A549 (cell line): ENCODE results near the gene HBG1. TPM values are rescaled to one million over a fixed set of nuclear protein-coding genes. Genes with fewer than 3 reads are reported as not detected.

Experiments
- ATAC-seq, 2 experiments: fragments of 200-7000 bp in 1 of 2; fragments of >200 bp in 1 of 2; cut with Nextera tagmentation in 1 of 2; cut with Tn5 transposase in 1 of 2; 3 replicates each; pipeline versions ENCODE4 v1.8.0 to v1.9.1; 2018 to 2020; ENCODE audit warnings: mild to moderate bottlenecking in 1 of 2, moderate library complexity in 1 of 2
- CTCF ChIA-PET: fragments of 300-600 bp; sonication (Branson Sonifier 250); formaldehyde crosslinking; extraction: SDS; loops from one replicate; lab custom pipeline; 2021; ENCODE audit warnings: antibody characterized with exemption, inconsistent platforms; lab: Yijun Ruan, JAX
- POLR2A ChIA-PET: fragments of 350-600 bp; formaldehyde crosslinking; extraction: SDS; loops from one replicate; lab custom pipeline; 2021; ENCODE audit warnings: antibody characterized with exemption, inconsistent platforms; lab: Yijun Ruan, JAX
- DNase-seq, 2 experiments: peaks; one replicate each; pipeline versions ENCODE4 v3.0.0 to v3.0.0-alpha.2; 2011 to 2016; ENCODE audit warnings: low read depth in 1 of 2, low spot score in 1 of 2
- FAIRE-seq: peaks from 2 replicates; lab custom pipeline; 2011; peaks lifted over from hg19 to GRCh38; lab: Jason Lieb, UNC
- H3K27ac ChIP-seq, 2 experiments: fragments of >200 bp; sonication (Bioruptor Twin); formaldehyde crosslinking; 3 replicates each; pipeline ENCODE4 v1.5.1; 2016 to 2017
- H3K4me1 ChIP-seq: fragments of >200 bp; sonication (Bioruptor Twin); formaldehyde crosslinking; 3 replicates; pipeline ENCODE4 v1.6.1; 2016
- H3K4me2 ChIP-seq: fragments of >200 bp; sonication (Bioruptor Twin); formaldehyde crosslinking; 3 replicates; pipeline ENCODE4 v1.6.1; 2016
- H3K4me3 ChIP-seq: fragments of >200 bp; sonication (Bioruptor Twin); formaldehyde crosslinking; 3 replicates; pipeline ENCODE4 v1.5.1; 2016
- H3K9me3 ChIP-seq: fragments of >200 bp; sonication (Bioruptor Twin); formaldehyde crosslinking; 3 replicates; pipeline ENCODE4 v1.6.1; 2016
- BHLHE40 ChIP-seq: IDR thresholded peaks from 2 replicates; pipeline ENCODE4 v1.6.1; 2012; ENCODE audit warnings: low read depth, low read length, inconsistent platforms
- EHMT2 ChIP-seq: fragments of 200-600 bp; sonication (generic); IDR thresholded peaks from 2 replicates; pipeline ENCODE4 v1.6.1; 2016; ENCODE audit warnings: antibody characterized with exemption, low read depth, mild to moderate bottlenecking, moderate library complexity
- ESRRA ChIP-seq: fragments of 150-350 bp; IDR thresholded peaks from 2 replicates; pipeline ENCODE4 v1.6.1; 2014; ENCODE audit warnings: mild to moderate bottlenecking, low read length, borderline replicate concordance
- FOXS1 ChIP-seq: fragments of 250-450 bp; sonication (Bioruptor Pico); IDR thresholded peaks from 2 replicates; pipeline ENCODE4 v1.5.0; 2020; ENCODE audit warnings: mild to moderate bottlenecking, moderate library complexity
- GATA3 ChIP-seq: IDR thresholded peaks from 2 replicates; pipeline ENCODE4 v1.6.1; 2012; ENCODE audit warnings: borderline replicate concordance
- HOXA7 ChIP-seq: fragments of 250-450 bp; sonication (Bioruptor Pico); IDR thresholded peaks from 2 replicates; pipeline ENCODE4 v1.5.0; 2020; ENCODE audit warnings: mild to moderate bottlenecking, moderate library complexity
- HOXB13 ChIP-seq: fragments of 250-450 bp; sonication (Bioruptor Pico); IDR thresholded peaks from 2 replicates; pipeline ENCODE4 v1.5.0; 2020; ENCODE audit warnings: low read depth, mild to moderate bottlenecking, moderate library complexity
- MYC ChIP-seq: IDR thresholded peaks from 2 replicates; pipeline ENCODE4 v1.6.1; 2012; ENCODE audit warnings: mild to moderate bottlenecking, inconsistent platforms, low read length, improper control_type of control experiment, borderline replicate concordance
- NFE2L2 ChIP-seq: fragments of 150-350 bp; conservative IDR thresholded peaks from 2 replicates; pipeline ENCODE4 v1.6.1; 2014; ENCODE audit warnings: low read length
- NPAS2 ChIP-seq: fragments of 250-450 bp; sonication (Bioruptor Pico); IDR thresholded peaks from 2 replicates; pipeline ENCODE4 v1.8.0; 2022; ENCODE audit warnings: mild to moderate bottlenecking, moderate library complexity, borderline replicate concordance
- RNF2 ChIP-seq: fragments of 200-600 bp; sonication (generic); IDR thresholded peaks from 2 replicates; pipeline ENCODE4 v1.6.1; 2016; ENCODE audit warnings: low read depth, mild to moderate bottlenecking, antibody characterized with exemption, moderate library complexity, borderline replicate concordance
- SMC3 ChIP-seq: fragments of >200 bp; sonication (Bioruptor Twin); formaldehyde crosslinking; IDR thresholded peaks from 3 replicates; pipeline ENCODE4 v1.6.1; 2018; ENCODE audit warnings: inconsistent platforms
- SREBF2 ChIP-seq: fragments of 450-650 bp; IDR thresholded peaks from 2 replicates; pipeline ENCODE4 v1.6.1; 2014; ENCODE audit warnings: mild to moderate bottlenecking, moderate library complexity
- TFCP2L1 ChIP-seq: fragments of 250-450 bp; sonication (Bioruptor Pico); IDR thresholded peaks from 2 replicates; pipeline ENCODE4 v1.5.0; 2021; ENCODE audit warnings: mild to moderate bottlenecking
- ZNF302 ChIP-seq: fragments of 250-450 bp; sonication (Bioruptor Pico); IDR thresholded peaks from 2 replicates; pipeline ENCODE4 v1.9.0; 2021; ENCODE audit warnings: inconsistent platforms, mild to moderate bottlenecking, moderate library complexity
- WGBS: methylation state at CpG from one replicate; pipeline ENCODE4 v1.1.6; 2017; ENCODE audit errors: missing lambda C conversion rate; 5-methylcytosine and 5-hydroxymethylcytosine counted together
- polyA plus RNA-seq, 4 experiments: library from polyadenylated mRNA; depleted of rRNA in 3 of 4; stranded (reverse); fragments of >200 nt; fragmentation: RNase III in 1 of 4; extraction: RNeasy Plus Mini Kit Qiagen cat#74134 plus additional on column Dnase treatment in 1 of 4; gene quantifications; 2 replicates in 3 of 4; 3 replicates in 1 of 4; pipeline ENCODE4 v1.2.3, GENCODE V29; 2011 to 2017
- TF ChIP-seq, protein P1 (sequence below): fragments of >200 bp; sonication (Bioruptor Twin); formaldehyde crosslinking; IDR thresholded peaks from 3 replicates; pipeline ENCODE4 v1.5.1; 2016
- TF ChIP-seq, protein P2 (sequence below): fragments of 250-450 bp; sonication (Bioruptor Pico); IDR thresholded peaks from 2 replicates; pipeline ENCODE4 v1.5.0; 2021; ENCODE audit warnings: mild to moderate bottlenecking, moderate library complexity, borderline replicate concordance
- TF ChIP-seq, protein P3 (sequence below): fragments of 250-450 bp; sonication (Bioruptor Pico); IDR thresholded peaks from 2 replicates; pipeline ENCODE4 v1.5.0; 2020; ENCODE audit warnings: low read depth, mild to moderate bottlenecking, moderate library complexity
- TF ChIP-seq, protein P4 (sequence below): IDR thresholded peaks from 2 replicates; pipeline ENCODE4 v1.6.1; 2012
- TF ChIP-seq, protein P5 (sequence below): fragments of 450-650 bp; IDR thresholded peaks from 2 replicates; pipeline ENCODE4 v1.6.1; 2014; ENCODE audit warnings: antibody characterized with exemption
- TF ChIP-seq, protein P6 (sequence below): IDR thresholded peaks from 2 replicates; pipeline ENCODE4 v1.6.1; 2012
- TF ChIP-seq, protein P7 (sequence below): fragments of 150-350 bp; IDR thresholded peaks from 2 replicates; pipeline ENCODE4 v1.6.1; 2014; ENCODE audit warnings: low read depth, mild to moderate bottlenecking, low read length

Gene HBG1
- polyA plus RNA-seq, 2 of the 4 experiments (the other 2 are of a cell fraction) = not detected

DNA sequence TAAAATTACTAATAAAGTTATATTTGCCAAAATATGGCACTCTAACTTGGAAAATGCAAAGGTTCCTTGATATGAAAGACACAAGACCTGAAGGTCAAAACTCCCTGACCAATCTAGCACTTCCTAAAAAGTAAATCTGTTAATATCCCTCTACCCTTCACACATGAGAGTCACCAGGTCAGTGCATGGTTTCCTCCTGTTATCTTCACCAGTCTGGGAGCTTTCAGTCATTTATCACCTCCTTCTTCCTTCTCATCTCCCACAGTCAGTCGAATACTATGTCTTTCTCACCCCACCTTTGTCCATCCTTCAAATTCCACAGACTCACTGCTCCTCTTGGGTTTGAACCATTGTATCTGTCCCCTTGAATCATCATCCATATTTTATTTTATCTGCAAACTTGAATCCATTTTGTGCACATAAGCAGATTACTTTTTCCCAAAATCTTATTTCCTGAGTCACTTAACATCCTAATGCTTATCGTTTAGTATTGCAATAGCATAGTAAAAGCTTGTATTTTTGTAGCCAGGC lies 17.4 kb upstream of the HBG1 start (continued):
- TF ChIP-seq, protein P1, sequence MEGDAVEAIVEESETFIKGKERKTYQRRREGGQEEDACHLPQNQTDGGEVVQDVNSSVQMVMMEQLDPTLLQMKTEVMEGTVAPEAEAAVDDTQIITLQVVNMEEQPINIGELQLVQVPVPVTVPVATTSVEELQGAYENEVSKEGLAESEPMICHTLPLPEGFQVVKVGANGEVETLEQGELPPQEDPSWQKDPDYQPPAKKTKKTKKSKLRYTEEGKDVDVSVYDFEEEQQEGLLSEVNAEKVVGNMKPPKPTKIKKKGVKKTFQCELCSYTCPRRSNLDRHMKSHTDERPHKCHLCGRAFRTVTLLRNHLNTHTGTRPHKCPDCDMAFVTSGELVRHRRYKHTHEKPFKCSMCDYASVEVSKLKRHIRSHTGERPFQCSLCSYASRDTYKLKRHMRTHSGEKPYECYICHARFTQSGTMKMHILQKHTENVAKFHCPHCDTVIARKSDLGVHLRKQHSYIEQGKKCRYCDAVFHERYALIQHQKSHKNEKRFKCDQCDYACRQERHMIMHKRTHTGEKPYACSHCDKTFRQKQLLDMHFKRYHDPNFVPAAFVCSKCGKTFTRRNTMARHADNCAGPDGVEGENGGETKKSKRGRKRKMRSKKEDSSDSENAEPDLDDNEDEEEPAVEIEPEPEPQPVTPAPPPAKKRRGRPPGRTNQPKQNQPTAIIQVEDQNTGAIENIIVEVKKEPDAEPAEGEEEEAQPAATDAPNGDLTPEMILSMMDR = no peak
- no peak for TF ChIP-seq HOXA7 (CRISPR knock-in tag)
- TF ChIP-seq RNF2 = no peak
- TF ChIP-seq NPAS2 (CRISPR knock-in tag) = no peak

DNA sequence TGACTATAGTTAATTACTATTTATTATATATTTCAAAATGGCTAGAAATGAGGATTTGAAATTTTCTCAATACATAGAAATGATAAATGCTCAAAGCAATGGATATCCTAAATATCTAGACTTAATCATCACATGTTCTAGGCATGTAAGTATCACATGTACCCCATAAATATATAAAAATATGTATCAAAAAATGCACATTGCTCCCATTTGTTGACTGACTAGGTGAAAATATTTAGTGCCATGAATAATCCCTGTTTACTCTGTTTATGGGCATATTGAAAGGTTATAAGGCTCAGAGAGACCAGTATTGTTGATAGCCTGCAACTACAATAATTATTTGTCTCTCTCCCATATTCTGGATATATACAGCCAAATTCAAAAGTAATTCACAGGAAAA lies 17.0 kb upstream of the HBG1 start:
- ChIA-PET POLR2A (no interaction called here), CTCF (no interaction called here)
- FAIRE-seq (no peak), ATAC-seq (no peak), DNase-seq (no peak)
- H3K4me1 ChIP-seq = no peaks in the 10 kb centered on the region
- no peak overlapping the region for H3K27ac ChIP-seq
- no peak overlapping the region for H3K4me2 ChIP-seq
- no peak overlapping the region for H3K4me3 ChIP-seq
- TF ChIP-seq, protein P2, sequence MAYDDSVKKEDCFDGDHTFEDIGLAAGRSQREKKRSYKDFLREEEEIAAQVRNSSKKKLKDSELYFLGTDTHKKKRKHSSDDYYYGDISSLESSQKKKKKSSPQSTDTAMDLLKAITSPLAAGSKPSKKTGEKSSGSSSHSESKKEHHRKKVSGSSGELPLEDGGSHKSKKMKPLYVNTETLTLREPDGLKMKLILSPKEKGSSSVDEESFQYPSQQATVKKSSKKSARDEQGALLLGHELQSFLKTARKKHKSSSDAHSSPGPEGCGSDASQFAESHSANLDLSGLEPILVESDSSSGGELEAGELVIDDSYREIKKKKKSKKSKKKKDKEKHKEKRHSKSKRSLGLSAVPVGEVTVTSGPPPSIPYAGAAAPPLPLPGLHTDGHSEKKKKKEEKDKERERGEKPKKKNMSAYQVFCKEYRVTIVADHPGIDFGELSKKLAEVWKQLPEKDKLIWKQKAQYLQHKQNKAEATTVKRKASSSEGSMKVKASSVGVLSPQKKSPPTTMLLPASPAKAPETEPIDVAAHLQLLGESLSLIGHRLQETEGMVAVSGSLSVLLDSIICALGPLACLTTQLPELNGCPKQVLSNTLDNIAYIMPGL (CRISPR knock-in tag) = no peak
- TF ChIP-seq BHLHE40 (no peak), GATA3 (no peak), FOXS1 (no peak), ZNF302 (CRISPR knock-in tag) (no peak), NFE2L2 (no peak), NPAS2 (CRISPR knock-in tag) (no peak), MYC (no peak), HOXB13 (no peak)
- TF ChIP-seq, protein P3, sequence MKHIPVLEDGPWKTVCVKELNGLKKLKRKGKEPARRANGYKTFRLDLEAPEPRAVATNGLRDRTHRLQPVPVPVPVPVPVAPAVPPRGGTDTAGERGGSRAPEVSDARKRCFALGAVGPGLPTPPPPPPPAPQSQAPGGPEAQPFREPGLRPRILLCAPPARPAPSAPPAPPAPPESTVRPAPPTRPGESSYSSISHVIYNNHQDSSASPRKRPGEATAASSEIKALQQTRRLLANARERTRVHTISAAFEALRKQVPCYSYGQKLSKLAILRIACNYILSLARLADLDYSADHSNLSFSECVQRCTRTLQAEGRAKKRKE (CRISPR knock-in tag) = no peak
- TF ChIP-seq, protein P4, sequence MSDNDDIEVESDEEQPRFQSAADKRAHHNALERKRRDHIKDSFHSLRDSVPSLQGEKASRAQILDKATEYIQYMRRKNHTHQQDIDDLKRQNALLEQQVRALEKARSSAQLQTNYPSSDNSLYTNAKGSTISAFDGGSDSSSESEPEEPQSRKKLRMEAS = no peak
- no peaks in the 10 kb centered on the region for H3K9me3 ChIP-seq

DNA sequence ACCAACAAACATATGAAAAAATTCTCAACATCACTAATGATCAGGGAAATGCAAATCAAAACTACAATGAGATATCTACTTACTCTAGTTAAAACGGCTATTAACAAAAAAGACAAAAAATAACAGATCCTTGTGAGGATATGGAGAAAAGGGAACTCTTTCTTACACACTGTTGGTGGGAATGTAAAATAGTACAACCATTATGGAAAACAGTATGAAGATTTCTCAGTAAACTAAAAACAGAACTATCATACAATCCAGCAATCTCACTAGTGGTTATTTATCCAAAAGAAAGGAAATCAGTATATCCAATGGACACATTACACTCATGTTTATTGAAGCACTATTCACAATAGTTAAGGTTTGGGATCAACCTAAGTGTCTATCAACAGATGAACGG lies 16.2 kb upstream of the HBG1 start:
- Histone ChIP-seq H3K27ac (no peak overlapping the region), H3K4me1 (no peaks in the 10 kb centered on the region), H3K4me2 (no peak overlapping the region), H3K4me3 (no peak overlapping the region), H3K9me3 (no peaks in the 10 kb centered on the region)
- 32% methylated on average over 2 of the region's 2 CpGs for WGBS
- ChIA-PET POLR2A (no interaction called here), CTCF (no interaction called here)
- ATAC-seq (no peak), FAIRE-seq (no peak), DNase-seq (no peak)
- no peak for TF ChIP-seq NFE2L2
- TF ChIP-seq, protein P3 (CRISPR knock-in tag) = no peak
- no peak for TF ChIP-seq SREBF2
- TF ChIP-seq, protein P5, sequence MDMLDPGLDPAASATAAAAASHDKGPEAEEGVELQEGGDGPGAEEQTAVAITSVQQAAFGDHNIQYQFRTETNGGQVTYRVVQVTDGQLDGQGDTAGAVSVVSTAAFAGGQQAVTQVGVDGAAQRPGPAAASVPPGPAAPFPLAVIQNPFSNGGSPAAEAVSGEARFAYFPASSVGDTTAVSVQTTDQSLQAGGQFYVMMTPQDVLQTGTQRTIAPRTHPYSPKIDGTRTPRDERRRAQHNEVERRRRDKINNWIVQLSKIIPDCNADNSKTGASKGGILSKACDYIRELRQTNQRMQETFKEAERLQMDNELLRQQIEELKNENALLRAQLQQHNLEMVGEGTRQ = no peak
- TF ChIP-seq NPAS2 (CRISPR knock-in tag) = no peak
- TF ChIP-seq, protein P1 = no peak
- TF ChIP-seq ESRRA = no peak
- no peak for TF ChIP-seq SMC3
- no peak for TF ChIP-seq TFCP2L1 (CRISPR knock-in tag)
- TF ChIP-seq, protein P6, sequence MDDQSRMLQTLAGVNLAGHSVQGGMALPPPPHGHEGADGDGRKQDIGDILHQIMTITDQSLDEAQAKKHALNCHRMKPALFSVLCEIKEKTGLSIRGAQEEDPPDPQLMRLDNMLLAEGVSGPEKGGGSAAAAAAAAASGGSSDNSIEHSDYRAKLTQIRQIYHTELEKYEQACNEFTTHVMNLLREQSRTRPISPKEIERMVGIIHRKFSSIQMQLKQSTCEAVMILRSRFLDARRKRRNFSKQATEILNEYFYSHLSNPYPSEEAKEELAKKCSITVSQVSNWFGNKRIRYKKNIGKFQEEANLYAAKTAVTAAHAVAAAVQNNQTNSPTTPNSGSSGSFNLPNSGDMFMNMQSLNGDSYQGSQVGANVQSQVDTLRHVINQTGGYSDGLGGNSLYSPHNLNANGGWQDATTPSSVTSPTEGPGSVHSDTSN = no peak
- no peak for TF ChIP-seq GATA3
- TF ChIP-seq, protein P7, sequence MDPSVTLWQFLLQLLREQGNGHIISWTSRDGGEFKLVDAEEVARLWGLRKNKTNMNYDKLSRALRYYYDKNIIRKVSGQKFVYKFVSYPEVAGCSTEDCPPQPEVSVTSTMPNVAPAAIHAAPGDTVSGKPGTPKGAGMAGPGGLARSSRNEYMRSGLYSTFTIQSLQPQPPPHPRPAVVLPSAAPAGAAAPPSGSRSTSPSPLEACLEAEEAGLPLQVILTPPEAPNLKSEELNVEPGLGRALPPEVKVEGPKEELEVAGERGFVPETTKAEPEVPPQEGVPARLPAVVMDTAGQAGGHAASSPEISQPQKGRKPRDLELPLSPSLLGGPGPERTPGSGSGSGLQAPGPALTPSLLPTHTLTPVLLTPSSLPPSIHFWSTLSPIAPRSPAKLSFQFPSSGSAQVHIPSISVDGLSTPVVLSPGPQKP = no peak
- TF ChIP-seq EHMT2 = no peak
